ENCODE measurements around the gene GLP2R. TPM values are rescaled to one million over a fixed set of nuclear protein-coding genes. Genes with fewer than 3 reads are reported as not detected.

Gene GLP2R
- total and polyA plus RNA-seq, 2 of the 8 experiments (the other 6 are each of a cell fraction or from before 2014, with no cell fraction given): not detected

DNA sequence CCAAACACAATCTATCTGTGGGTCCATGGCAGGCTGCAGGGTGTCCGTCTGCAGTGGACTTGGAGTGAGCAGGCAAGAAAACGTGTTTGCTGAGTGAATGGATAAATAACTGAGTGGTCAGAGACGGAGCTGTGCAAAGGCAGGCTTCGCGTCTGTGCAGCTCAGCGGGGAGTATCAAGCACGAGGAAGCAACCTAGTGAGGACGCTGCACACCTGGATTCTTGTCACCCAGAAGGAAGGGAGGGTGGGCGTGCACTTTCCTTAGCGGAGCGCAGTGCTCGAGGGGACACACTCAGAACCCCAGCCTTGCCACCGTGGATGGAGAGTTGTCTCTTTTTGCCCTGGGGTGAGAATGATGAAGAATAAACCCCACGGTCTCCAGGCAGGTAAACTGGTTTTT is 80.9 kb downstream of the GLP2R start (continued):
- TF ChIP-seq TCF12 (IDR thresholded peaks at IDR 0.05; ENCODE audit: low read depth, low read length): no peak
- TF ChIP-seq KDM5A (IDR thresholded peaks at IDR 0.05; ENCODE audit: low read length): no peak
- TF ChIP-seq PHF8 (conservative IDR thresholded peaks at IDR 0.05; ENCODE audit: low read depth, low read length): no peak

Measured in H1 (cell line).